ENCODE results near the gene TUBD1. TPM values are rescaled to one million over a fixed set of nuclear protein-coding genes. Genes with fewer than 3 reads are reported as not detected.
A peak's percentile ranks its signal among the peaks of the same experiment; 100 is the strongest.

Gene TUBD1
- polyA plus RNA-seq, 1 experiment: 5.1 TPM

- Histone ChIP-seq H3K27me3 (ENCODE audit: control insufficient read depth, insufficient read depth, low read length) (no peaks in the 10 kb centered on the region), H3K4me3 (ENCODE audit: low read depth, low read length) (no peak overlapping the region), H3K9me3 (ENCODE audit: control insufficient read depth, insufficient read depth, low read length) (no peaks in the 10 kb centered on the region), H3K27ac (ENCODE audit: low read depth, low read length) (no peak overlapping the region)
- ChIA-PET POLR2A (no interaction called here), CTCF (interaction anchor here (1.0 to 2.0 kb wide), 2 partner anchors 10 to 145 kb away, joined by 4 to 5 read pairs; no protein-coding TSS in a partner anchor)
- DNase-seq (ENCODE audit: low read depth, low spot score): no peak
- TF ChIP-seq CTCF (IDR thresholded peaks at IDR 0.05; ENCODE audit: low read depth, low read length): no peak
These were observed 22.9 kb downstream of the TUBD1 start for GRCh38 chr17:59869941-59870218.

- no peak for TF ChIP-seq CTCF (IDR thresholded peaks at IDR 0.05; ENCODE audit: low read depth, low read length)
- Histone ChIP-seq H3K9me3 (ENCODE audit: control insufficient read depth, insufficient read depth, low read length) (no peaks in the 10 kb centered on the region), H3K27ac (ENCODE audit: low read depth, low read length) (no peak overlapping the region), H3K27me3 (ENCODE audit: control insufficient read depth, insufficient read depth, low read length) (no peaks in the 10 kb centered on the region), H3K4me3 (ENCODE audit: low read depth, low read length) (no peak overlapping the region)
- DNase-seq (ENCODE audit: low read depth, low spot score): no peak
- POLR2A ChIA-PET: no interaction called here
- CTCF ChIA-PET: no interaction called here
These were observed 29.1 kb downstream of the TUBD1 start for GRCh38 chr17:59863616-59864015.

GRCh38 chr17:59859444-59860025 is 33.2 kb downstream of the TUBD1 start:
- Histone ChIP-seq H3K4me3 (ENCODE audit: low read depth, low read length) (no peak overlapping the region), H3K27me3 (ENCODE audit: control insufficient read depth, insufficient read depth, low read length) (no peaks in the 10 kb centered on the region), H3K27ac (ENCODE audit: low read depth, low read length) (no peak overlapping the region), H3K9me3 (ENCODE audit: control insufficient read depth, insufficient read depth, low read length) (no peaks in the 10 kb centered on the region)
- ChIA-PET CTCF (interaction anchor here (0.6 to 3.2 kb wide), 19 partner anchors 11 to 189 kb away, joined by 3 to 24 read pairs (median 4); partner anchors contain the start of genes PTRH2 and VMP1), POLR2A (interaction anchor here (0.6 to 1.5 kb wide), 8 partner anchors 14 to 240 kb away, joined by 3 to 11 read pairs (median 4); partner anchors contain the start of gene CLTC)
- peak; percentile 68 for TF ChIP-seq CTCF (IDR thresholded peaks at IDR 0.05; ENCODE audit: low read depth, low read length)
- DNase-seq (ENCODE audit: low read depth, low spot score): no peak

GRCh38 chr17:59858932-59859331 is 33.8 kb downstream of the TUBD1 start:
- no peak overlapping the region for H3K27ac ChIP-seq (ENCODE audit: low read depth, low read length)
- H3K4me3 ChIP-seq (ENCODE audit: low read depth, low read length): no peak overlapping the region
- ChIA-PET CTCF (interaction anchor here (0.7 to 3.2 kb wide), 16 partner anchors 12 to 188 kb away, joined by 3 to 24 read pairs (median 4); partner anchors contain the start of genes PTRH2 and VMP1), POLR2A (interaction anchor here (0.6 to 1.5 kb wide), 8 partner anchors 15 to 239 kb away, joined by 3 to 11 read pairs (median 4); partner anchors contain the start of gene CLTC)
- DNase-seq (ENCODE audit: low read depth, low spot score): no peak
- TF ChIP-seq CTCF (IDR thresholded peaks at IDR 0.05; ENCODE audit: low read depth, low read length): no peak
- no peaks in the 10 kb centered on the region for H3K9me3 ChIP-seq (ENCODE audit: control insufficient read depth, insufficient read depth, low read length)
- no peaks in the 10 kb centered on the region for H3K27me3 ChIP-seq (ENCODE audit: control insufficient read depth, insufficient read depth, low read length)

- Histone ChIP-seq H3K9me3 (ENCODE audit: control insufficient read depth, insufficient read depth, low read length) (no peaks in the 10 kb centered on the region), H3K27ac (ENCODE audit: low read depth, low read length) (no peak overlapping the region), H3K27me3 (ENCODE audit: control insufficient read depth, insufficient read depth, low read length) (no peaks in the 10 kb centered on the region), H3K4me3 (ENCODE audit: low read depth, low read length) (no peak overlapping the region)
- POLR2A ChIA-PET: interaction anchor here (0.6 to 1.5 kb wide), 3 partner anchors 15 to 98 kb away, joined by 3 to 6 read pairs (median 4); no protein-coding TSS in a partner anchor
- CTCF ChIA-PET: interaction anchor here (0.7 to 3.2 kb wide), 8 partner anchors 11 to 188 kb away, joined by 3 to 24 read pairs (median 5); partner anchors contain the start of genes PTRH2 and VMP1
- DNase-seq (ENCODE audit: low read depth, low spot score): no peak
- no peak for TF ChIP-seq CTCF (IDR thresholded peaks at IDR 0.05; ENCODE audit: low read depth, low read length)
These were observed 34.5 kb downstream of the TUBD1 start for GRCh38 chr17:59858167-59858816.

Data from AG04450 (cell line).